WTC11 (cell line): ENCODE measurements around the gene NR2F1.

Experiments
- SMAD3 ChIP-seq: sonication (generic); formaldehyde crosslinking; IDR thresholded peaks from 2 replicates; pipeline ENCODE4 v1.8.0; 2022; ENCODE audit warnings: missing genetic modification reagents, mild to moderate bottlenecking, borderline replicate concordance
- ZNF317 ChIP-seq: sonication (generic); formaldehyde crosslinking; IDR thresholded peaks from 2 replicates; pipeline ENCODE4 v1.8.1; 2023; ENCODE audit warnings: low read depth, mild to moderate bottlenecking, moderate library complexity, missing genetic modification reagents, borderline replicate concordance
- TF ChIP-seq, protein P1 (sequence below): fragments of 200-600 bp; IDR thresholded peaks from 2 replicates; pipeline ENCODE4 v1.8.0; 2022; ENCODE audit warnings: antibody characterized with exemption
- TF ChIP-seq, protein P2 (sequence below): sonication (generic); formaldehyde crosslinking; conservative IDR thresholded peaks from 2 replicates; pipeline ENCODE4 v1.8.1; 2022; ENCODE audit warnings: mild to moderate bottlenecking, missing genetic modification reagents

DNA sequence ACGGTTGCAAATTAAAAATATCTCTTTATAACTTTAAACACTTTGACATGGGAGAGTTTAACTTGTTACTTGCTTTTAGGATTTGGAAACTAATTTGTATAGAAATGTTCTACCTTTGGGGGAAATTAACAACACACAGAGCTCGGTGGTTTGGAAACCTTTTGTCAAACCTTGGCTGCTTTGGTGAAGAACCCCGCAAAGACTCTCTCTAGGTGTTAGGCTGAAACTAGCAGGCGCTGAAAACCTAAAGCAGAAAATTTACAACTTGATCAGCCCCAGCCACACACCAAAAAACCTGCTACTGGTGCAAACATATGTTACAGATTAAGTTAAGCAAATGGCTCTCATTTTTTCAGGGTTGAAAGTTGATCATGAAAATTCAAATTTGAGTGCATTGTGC, 25.8 kb downstream of the NR2F1 start:
- TF ChIP-seq ZNF317 = no peak
- TF ChIP-seq, protein P1, sequence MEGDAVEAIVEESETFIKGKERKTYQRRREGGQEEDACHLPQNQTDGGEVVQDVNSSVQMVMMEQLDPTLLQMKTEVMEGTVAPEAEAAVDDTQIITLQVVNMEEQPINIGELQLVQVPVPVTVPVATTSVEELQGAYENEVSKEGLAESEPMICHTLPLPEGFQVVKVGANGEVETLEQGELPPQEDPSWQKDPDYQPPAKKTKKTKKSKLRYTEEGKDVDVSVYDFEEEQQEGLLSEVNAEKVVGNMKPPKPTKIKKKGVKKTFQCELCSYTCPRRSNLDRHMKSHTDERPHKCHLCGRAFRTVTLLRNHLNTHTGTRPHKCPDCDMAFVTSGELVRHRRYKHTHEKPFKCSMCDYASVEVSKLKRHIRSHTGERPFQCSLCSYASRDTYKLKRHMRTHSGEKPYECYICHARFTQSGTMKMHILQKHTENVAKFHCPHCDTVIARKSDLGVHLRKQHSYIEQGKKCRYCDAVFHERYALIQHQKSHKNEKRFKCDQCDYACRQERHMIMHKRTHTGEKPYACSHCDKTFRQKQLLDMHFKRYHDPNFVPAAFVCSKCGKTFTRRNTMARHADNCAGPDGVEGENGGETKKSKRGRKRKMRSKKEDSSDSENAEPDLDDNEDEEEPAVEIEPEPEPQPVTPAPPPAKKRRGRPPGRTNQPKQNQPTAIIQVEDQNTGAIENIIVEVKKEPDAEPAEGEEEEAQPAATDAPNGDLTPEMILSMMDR = no peak
- TF ChIP-seq, protein P2, sequence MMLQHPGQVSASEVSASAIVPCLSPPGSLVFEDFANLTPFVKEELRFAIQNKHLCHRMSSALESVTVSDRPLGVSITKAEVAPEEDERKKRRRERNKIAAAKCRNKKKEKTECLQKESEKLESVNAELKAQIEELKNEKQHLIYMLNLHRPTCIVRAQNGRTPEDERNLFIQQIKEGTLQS (CRISPR knock-in tag) = no peak
- no peak for TF ChIP-seq SMAD3
